C4-2B (cell line): ENCODE data around the gene ELP2.
"Not testable (repeated sequence)": the region's sequence is repeated elsewhere in the genome, so short reads cannot be mapped to it uniquely, and the experiment has no call there.

Experiments used
- H3K27ac ChIP-seq: fragments of 450-650 bp; 2 replicates; pipeline ENCODE4 v1.5.1; 2017
- ZFX ChIP-seq: fragments of 450-650 bp; IDR thresholded peaks from 2 replicates; pipeline ENCODE4 v1.6.1; 2017
- TF ChIP-seq, protein P1 (sequence below): fragments of 450-650 bp; conservative IDR thresholded peaks from 2 replicates; pipeline ENCODE4 v1.5.1; 2017; ENCODE audit warnings: mild to moderate bottlenecking

ELP2 gene

DNA sequence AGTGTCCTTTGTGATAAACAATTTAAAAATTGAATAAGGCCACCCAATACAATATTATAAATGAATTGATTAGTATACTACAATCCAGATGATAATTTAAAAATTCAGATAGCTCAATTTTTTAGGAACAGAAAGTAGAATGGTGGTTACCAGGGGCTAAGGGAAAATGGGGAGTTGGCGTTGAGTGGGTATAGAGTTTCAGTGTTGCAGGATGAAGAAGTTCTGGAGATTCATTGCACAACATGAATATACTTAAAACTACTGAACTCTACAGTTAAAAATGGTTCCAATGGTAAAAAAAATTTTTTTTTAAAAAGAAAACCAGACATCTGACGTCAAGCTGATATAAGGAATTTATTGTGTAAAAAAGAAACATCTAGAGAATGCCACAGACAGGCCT lies 21.5 kb upstream of the ELP2 start:
- no peak overlapping the region for H3K27ac ChIP-seq
- TF ChIP-seq, protein P1, sequence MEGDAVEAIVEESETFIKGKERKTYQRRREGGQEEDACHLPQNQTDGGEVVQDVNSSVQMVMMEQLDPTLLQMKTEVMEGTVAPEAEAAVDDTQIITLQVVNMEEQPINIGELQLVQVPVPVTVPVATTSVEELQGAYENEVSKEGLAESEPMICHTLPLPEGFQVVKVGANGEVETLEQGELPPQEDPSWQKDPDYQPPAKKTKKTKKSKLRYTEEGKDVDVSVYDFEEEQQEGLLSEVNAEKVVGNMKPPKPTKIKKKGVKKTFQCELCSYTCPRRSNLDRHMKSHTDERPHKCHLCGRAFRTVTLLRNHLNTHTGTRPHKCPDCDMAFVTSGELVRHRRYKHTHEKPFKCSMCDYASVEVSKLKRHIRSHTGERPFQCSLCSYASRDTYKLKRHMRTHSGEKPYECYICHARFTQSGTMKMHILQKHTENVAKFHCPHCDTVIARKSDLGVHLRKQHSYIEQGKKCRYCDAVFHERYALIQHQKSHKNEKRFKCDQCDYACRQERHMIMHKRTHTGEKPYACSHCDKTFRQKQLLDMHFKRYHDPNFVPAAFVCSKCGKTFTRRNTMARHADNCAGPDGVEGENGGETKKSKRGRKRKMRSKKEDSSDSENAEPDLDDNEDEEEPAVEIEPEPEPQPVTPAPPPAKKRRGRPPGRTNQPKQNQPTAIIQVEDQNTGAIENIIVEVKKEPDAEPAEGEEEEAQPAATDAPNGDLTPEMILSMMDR: no peak
- TF ChIP-seq ZFX: no peak

DNA sequence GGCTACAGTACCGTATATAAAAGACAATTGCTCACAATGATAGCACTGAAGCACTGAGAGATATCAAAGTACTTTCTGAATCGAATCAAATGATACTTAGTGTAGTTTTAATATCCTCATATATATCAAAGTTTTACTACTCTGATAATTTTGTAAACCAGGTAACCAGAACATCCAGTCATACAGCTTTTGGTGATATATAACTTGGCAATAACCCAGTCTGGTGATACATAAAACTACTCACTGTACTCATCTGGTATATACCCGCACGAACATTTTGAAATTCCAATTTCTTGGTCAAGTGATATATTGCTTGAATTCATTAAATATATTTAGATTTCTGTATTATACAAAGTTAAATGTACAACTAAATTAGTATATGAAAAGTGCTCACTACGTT lies 21.1 kb upstream of the ELP2 start:
- no peak overlapping the region for H3K27ac ChIP-seq
- TF ChIP-seq ZFX: no peak
- TF ChIP-seq, protein P1: no peak

DNA sequence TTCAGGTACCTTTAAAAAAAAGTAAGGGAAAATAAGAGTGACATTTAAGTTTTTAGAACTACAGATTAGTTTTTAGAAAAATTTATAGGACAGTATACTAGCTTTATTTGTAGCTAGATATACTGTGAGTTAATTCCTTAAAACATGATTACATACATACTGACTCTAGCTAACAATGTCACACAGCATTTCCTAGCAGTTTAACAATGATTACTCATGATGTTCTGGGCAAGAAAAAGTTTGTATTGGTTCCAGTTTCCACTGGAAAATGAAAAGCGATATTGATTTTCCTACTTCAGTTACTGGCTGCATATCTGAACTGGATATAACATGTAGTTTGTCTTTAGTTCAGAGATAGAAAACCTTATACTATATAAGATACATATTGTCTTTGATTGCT lies 20.0 kb upstream of the ELP2 start:
- no peak overlapping the region for H3K27ac ChIP-seq
- TF ChIP-seq, protein P1: no peak
- TF ChIP-seq ZFX: no peak

DNA sequence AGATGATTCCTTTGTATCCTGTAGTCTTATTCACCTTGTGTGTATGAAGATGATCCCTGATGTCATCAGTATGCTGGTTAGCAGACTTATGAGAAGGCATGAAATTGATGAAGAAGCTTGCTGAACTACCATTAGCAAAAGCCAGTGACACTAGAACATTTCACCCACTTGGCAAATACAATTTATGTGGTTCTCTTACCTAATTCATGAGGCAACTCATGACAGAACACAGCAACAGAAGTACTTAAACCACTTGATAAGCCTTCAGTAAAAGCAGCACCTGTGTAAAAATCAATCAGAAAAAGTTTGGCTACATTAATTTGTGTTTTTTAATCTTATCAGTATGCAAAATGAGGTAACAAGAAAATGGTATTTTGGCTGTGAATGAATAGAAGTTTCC lies 17.4 kb upstream of the ELP2 start:
- no peak for TF ChIP-seq ZFX
- TF ChIP-seq, protein P1: no peak
- no peak overlapping the region for H3K27ac ChIP-seq

DNA sequence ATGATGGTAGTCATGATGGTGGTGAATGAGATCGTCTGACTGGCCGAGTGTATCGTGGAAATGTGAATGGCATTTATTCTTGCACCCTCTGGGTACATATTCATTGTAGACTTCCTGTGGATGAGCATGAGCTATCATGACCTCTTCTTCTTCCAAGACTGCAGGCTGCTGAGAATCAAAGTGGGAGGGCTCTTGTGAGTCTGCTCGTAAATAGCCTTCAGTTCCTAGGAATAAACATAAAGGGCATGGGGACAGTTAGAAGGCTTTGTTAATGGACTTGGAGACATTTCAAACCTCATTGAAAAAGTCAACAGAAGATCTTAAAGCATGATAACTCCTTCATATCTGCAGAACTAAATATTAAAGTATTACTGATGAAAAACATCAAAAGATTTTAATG lies 15.4 kb upstream of the ELP2 start:
- TF ChIP-seq, protein P1: no peak
- TF ChIP-seq ZFX: no peak
- peak overlapping the region; percentile 16; the same call in 1 of the 2 replicates for H3K27ac ChIP-seq

DNA sequence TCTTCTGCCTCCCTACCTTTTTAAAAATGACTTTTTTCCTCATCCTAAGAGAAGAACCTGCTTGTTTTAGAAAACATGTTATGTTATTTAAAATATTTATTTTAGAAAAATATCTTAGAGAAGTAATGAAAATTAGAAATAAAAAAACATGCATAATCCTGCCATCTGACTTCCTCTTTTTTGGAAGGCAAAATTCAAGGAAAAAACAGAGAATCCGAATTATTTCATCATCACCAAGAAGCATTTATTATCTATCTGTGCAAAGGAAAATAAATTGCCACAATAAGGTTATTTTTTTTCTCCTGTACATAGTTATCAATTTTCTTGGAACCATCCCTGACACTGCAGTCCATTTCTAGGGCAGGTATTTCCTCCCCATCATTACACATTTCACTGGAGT lies 15.0 kb upstream of the ELP2 start:
- no peak for TF ChIP-seq ZFX
- TF ChIP-seq, protein P1: no peak
- H3K27ac ChIP-seq: no peak overlapping the region

DNA sequence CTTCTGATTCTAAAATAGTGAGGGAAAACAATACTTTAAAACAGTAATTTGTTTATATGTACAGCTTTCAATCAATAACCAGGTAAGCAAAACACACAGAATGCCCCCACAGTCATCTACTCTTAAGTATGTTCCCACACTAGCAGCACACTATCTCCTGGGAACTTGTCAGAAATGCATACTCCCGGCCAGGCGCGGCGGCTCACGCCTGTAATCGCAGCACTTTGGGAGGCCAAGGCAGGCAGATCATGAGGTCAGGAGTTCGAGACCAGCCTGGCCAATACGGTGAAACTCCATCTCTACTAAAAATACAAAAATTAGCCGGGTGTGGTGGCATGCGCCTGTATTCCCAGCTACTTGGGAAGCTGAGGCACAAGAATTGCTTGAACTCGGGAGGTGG lies 12.9 kb upstream of the ELP2 start:
- H3K27ac ChIP-seq: not testable (repeated sequence)

DNA sequence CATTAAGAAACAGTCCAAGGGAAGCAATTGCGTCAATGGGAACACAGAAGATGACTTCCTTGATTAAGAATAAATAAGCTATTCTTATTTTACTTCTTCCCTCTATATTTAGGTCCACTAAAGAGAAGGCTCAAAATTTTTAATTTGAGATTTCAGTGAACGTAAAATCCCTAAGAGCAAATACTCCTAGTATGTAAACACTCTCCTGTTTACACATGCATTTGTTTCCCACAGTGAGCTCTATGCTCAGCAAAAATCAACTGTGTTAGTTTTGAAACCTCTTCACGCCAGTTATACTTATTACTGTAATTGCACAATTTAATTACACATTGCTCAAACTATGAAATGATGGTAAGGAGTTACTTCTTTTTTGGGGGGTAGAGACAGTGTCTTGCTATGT lies 9.4 kb upstream of the ELP2 start:
- no peak overlapping the region for H3K27ac ChIP-seq
- TF ChIP-seq, protein P1: no peak
- TF ChIP-seq ZFX: no peak
